ENCODE measurements around the gene PCDH12.
A peak's percentile ranks its signal among the peaks of the same experiment; 100 is the strongest.

PCDH12 gene

DNA sequence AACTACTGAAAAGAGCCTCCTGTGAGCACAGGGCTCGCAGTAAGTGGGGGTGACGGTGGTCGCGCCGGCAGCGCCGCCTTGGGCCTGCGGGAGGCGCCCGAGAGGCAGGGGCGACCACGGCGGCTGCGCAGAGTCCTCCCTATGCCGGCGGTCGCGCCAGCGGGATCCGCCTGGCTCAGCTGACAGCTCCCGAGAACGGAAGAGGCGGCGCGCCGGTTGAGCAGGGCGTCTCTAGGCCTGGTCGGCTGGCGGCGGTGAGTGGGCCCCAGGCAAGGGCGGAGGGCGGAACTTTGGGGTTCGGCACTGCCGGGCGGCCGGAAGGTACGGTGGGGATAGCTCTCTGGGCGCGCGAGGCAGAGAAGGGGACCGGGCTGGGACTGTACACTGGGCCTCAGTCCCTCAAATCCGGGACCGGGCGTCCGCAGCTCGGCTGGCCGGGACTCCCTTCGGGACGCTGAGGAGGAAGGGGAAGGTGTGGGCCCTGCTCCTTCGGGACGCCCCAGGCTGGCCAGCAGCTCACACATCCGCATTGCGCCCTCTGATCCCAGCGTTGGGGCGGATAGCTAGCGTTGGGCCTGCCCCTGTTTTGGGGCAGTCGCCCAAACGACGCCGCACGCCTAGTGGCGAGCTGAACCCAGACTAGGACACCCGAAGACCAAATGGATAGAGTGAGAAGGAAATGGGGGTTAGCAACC is 11.1 kb upstream of the PCDH12 start, which contains the start of gene RNF14:
TSS of gene RNF14 (plus strand) at position 192 of the 695 bp plus-strand sequence. CDS start 4,484 bp downstream, outside the sequence.
- TF ChIP-seq, protein P1, sequence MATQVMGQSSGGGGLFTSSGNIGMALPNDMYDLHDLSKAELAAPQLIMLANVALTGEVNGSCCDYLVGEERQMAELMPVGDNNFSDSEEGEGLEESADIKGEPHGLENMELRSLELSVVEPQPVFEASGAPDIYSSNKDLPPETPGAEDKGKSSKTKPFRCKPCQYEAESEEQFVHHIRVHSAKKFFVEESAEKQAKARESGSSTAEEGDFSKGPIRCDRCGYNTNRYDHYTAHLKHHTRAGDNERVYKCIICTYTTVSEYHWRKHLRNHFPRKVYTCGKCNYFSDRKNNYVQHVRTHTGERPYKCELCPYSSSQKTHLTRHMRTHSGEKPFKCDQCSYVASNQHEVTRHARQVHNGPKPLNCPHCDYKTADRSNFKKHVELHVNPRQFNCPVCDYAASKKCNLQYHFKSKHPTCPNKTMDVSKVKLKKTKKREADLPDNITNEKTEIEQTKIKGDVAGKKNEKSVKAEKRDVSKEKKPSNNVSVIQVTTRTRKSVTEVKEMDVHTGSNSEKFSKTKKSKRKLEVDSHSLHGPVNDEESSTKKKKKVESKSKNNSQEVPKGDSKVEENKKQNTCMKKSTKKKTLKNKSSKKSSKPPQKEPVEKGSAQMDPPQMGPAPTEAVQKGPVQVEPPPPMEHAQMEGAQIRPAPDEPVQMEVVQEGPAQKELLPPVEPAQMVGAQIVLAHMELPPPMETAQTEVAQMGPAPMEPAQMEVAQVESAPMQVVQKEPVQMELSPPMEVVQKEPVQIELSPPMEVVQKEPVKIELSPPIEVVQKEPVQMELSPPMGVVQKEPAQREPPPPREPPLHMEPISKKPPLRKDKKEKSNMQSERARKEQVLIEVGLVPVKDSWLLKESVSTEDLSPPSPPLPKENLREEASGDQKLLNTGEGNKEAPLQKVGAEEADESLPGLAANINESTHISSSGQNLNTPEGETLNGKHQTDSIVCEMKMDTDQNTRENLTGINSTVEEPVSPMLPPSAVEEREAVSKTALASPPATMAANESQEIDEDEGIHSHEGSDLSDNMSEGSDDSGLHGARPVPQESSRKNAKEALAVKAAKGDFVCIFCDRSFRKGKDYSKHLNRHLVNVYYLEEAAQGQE (IDR thresholded peaks at IDR 0.05; ENCODE audit: insufficient read depth in 1 of 2, low read depth in 2 of 2, low read length in 2 of 2) = peak; percentile 35 to 44; a peak in 1 of 4 replicates
- TF ChIP-seq FOXP2 (optimal IDR thresholded peaks at IDR 0.05; ENCODE audit: borderline replicate concordance, extremely low read depth, extremely low read length, insufficient read depth) (peak; percentile 79), SIN3A (IDR thresholded peaks at IDR 0.05; ENCODE audit: borderline replicate concordance, insufficient read depth, low read length) (peak; percentile 69; the same call in 1 of the 2 replicates), TAF1 (IDR thresholded peaks at IDR 0.05; ENCODE audit: borderline replicate concordance, insufficient read depth, low read length) (no peak), POLR2AphosphoS5 (IDR thresholded peaks at IDR 0.05; ENCODE audit: low read depth, low read length) (peak; percentile 85)

DNA sequence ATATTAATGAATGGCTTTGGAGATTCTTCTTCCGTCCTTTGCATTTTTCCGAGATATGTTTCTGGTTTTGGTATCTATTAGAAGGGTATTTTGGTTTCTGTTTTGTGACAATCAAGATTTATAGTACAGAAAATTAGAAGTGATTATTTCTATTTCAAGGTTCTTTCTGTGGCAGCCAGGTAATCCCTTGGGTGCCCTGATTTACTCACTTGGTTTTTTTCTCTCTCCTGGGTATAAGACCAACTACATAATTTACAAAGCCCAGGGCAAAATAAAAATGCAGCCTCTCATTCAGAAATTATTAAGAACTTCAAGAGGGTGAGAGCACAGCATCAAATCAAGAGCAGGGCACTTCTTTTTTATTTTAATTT is 8.9 kb upstream of the PCDH12 start:
- TF ChIP-seq SIN3A (IDR thresholded peaks at IDR 0.05; ENCODE audit: borderline replicate concordance, insufficient read depth, low read length) = no peak
- TF ChIP-seq, protein P1 (IDR thresholded peaks at IDR 0.05; ENCODE audit: insufficient read depth in 1 of 2, low read depth in 2 of 2, low read length in 2 of 2) = no peak
- TF ChIP-seq FOXP2 (optimal IDR thresholded peaks at IDR 0.05; ENCODE audit: borderline replicate concordance, extremely low read depth, extremely low read length, insufficient read depth) = no peak
- no peak for TF ChIP-seq TAF1 (IDR thresholded peaks at IDR 0.05; ENCODE audit: borderline replicate concordance, insufficient read depth, low read length)
- TF ChIP-seq POLR2AphosphoS5 (IDR thresholded peaks at IDR 0.05; ENCODE audit: low read depth, low read length) = no peak

DNA sequence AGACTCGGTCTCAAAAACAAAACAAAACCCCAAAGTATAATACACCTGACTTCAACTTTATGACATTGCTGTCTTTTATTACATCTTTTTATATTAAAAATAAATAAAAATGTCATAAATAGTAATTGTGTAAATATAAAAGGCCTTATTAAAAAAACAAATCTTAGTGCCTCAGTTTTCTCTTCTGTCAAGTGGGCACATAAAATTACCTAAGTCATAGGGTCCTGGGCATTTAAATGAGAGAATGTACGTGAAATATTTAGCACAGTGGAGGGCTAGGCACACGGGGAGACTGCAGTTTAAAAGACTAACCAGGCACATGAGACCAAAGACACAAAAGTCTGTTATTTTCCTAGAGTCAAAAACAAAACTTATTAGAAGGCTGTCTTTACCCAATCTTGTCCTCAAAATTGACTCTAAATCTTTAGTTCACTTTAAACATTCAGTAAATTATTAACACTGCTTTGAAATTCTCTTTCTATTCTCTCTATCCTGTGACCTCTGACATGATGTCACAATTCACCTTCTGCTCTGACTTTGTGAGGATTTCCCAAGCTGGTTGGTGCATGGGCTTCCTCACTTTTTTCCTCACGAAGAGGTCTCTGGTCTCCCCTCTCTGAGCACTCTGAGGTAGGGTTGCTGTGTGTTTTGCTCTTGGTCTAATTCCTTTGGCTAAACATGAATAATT is 8.4 kb upstream of the PCDH12 start:
- TF ChIP-seq TAF1 (IDR thresholded peaks at IDR 0.05; ENCODE audit: borderline replicate concordance, insufficient read depth, low read length) (no peak), POLR2AphosphoS5 (IDR thresholded peaks at IDR 0.05; ENCODE audit: low read depth, low read length) (no peak), SIN3A (IDR thresholded peaks at IDR 0.05; ENCODE audit: borderline replicate concordance, insufficient read depth, low read length) (no peak), FOXP2 (optimal IDR thresholded peaks at IDR 0.05; ENCODE audit: borderline replicate concordance, extremely low read depth, extremely low read length, insufficient read depth) (no peak)
- TF ChIP-seq, protein P1 (IDR thresholded peaks at IDR 0.05; ENCODE audit: insufficient read depth in 1 of 2, low read depth in 2 of 2, low read length in 2 of 2) = no peak

DNA sequence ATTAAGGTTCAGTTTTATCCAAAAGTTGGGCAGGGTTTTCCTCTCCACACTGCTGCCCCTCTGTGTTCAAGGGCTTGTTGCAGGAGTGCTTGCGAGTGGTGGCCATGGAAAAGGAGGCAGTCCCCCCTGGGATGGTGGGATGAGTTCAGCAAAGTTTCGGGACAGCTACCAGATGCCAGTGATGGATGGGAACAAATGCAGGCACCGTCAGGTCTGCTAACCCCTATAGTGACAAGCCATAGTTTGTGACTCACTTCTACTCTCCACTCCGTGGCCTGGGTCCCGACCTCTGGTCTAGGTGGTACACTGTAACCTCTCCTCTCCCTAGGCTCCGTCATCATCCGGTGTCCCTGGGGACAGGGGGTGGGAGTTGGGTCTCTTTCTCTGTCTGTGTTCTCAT is 7.1 kb upstream of the PCDH12 start:
- TF ChIP-seq, protein P1 (IDR thresholded peaks at IDR 0.05; ENCODE audit: insufficient read depth in 1 of 2, low read depth in 2 of 2, low read length in 2 of 2) = no peak
- TF ChIP-seq FOXP2 (optimal IDR thresholded peaks at IDR 0.05; ENCODE audit: borderline replicate concordance, extremely low read depth, extremely low read length, insufficient read depth) (no peak), SIN3A (IDR thresholded peaks at IDR 0.05; ENCODE audit: borderline replicate concordance, insufficient read depth, low read length) (no peak), POLR2AphosphoS5 (IDR thresholded peaks at IDR 0.05; ENCODE audit: low read depth, low read length) (no peak), TAF1 (IDR thresholded peaks at IDR 0.05; ENCODE audit: borderline replicate concordance, insufficient read depth, low read length) (no peak)
